SK-N-MC (cell line): Measurements from ENCODE around the gene ATRN.

ENCODE experiments used
- EZH2 ChIP-seq: fragments of 200-600 bp; sonication (generic); IDR thresholded peaks from one replicate; pipeline ENCODE4 v1.6.1; 2017; ENCODE audit warnings: antibody characterized with exemption
- POLR2AphosphoS5 ChIP-seq: IDR thresholded peaks from 2 replicates; pipeline ENCODE4 v1.6.1; 2012; ENCODE audit warnings: mild to moderate bottlenecking, low read depth, low read length, borderline replicate concordance

DNA sequence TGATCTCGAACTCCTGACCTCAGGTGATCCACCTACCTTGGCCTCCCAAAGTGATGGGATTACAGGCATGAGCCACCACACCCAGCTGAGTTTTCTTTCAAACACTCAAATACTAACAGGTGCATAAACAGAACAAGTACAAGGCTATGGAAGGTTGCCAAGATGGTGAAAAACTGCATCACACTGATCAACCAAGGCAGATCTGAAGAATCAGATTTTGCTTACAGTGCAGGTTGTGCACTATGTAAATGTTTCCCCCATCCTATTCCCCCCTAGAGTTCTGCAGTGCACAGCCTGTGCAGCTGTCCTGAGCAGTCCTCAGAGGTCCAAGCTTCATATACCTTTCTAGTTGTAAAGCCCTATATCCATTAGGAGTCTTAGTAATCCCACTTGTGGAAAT, 119.3 kb downstream of the ATRN start:
- TF ChIP-seq EZH2 (no peak), POLR2AphosphoS5 (no peak)
